ENCODE results near the gene GNMT. TPM values are rescaled to one million over a fixed set of nuclear protein-coding genes. Genes with fewer than 3 reads are reported as not detected.

GNMT gene
- polyA plus RNA-seq, 2 of the 4 experiments (the other 2 are of a cell fraction): 0.12 to 0.23 TPM

DNA sequence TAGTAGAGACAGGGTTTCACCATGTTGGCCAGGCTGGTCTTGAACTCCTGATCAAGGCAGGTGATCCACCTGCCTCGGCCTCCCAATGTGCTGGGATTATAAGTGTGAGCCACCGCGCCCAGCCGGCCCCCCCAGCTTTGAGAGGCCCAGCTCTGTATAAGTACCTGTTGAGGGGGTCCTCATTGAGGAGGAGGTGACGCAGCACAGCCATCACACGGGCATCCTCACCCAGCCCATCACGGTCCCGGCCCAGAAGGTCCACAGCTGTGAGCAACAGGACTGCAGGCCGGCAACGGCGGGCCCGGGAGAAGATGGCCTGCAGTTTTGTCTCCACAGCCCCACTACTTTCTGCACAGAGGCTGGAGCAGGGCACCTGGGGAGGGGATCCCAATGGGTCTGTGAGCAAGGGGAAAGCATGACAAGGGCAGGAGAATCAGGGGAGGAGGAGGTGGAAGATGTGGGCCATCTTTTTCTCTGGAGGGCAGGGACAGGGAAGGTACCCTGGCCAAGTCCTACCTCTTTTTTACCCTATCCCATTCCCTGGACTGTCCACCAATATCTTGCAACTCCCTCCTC, 7.7 kb downstream of the GNMT start:
- H3K4me2 ChIP-seq: no peak overlapping the region
- ChIA-PET POLR2A (no interaction called here), CTCF (no interaction called here)
- H3K4me1 ChIP-seq: peaks cover 20% of the 10 kb centered on the region
- FAIRE-seq (no peak), DNase-seq (ENCODE audit: low read depth in 1 of 2, low spot score in 1 of 2) (no peak), ATAC-seq (no peak)
- TF ChIP-seq FOSL2 (IDR thresholded peaks at IDR 0.05): no peak
- TF ChIP-seq FOSL2 (CRISPR knock-in tag; IDR thresholded peaks at IDR 0.05): no peak
- no peak for TF ChIP-seq CHD2 (IDR thresholded peaks at IDR 0.05; ENCODE audit: low read length, partially characterized antibody)
- no peak for TF ChIP-seq HOXB5 (CRISPR knock-in tag; IDR thresholded peaks at IDR 0.05)
- TF ChIP-seq, protein P1, sequence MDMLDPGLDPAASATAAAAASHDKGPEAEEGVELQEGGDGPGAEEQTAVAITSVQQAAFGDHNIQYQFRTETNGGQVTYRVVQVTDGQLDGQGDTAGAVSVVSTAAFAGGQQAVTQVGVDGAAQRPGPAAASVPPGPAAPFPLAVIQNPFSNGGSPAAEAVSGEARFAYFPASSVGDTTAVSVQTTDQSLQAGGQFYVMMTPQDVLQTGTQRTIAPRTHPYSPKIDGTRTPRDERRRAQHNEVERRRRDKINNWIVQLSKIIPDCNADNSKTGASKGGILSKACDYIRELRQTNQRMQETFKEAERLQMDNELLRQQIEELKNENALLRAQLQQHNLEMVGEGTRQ (IDR thresholded peaks at IDR 0.05): no peak
- TF ChIP-seq HOXB13 (CRISPR knock-in tag; IDR thresholded peaks at IDR 0.05; ENCODE audit: low read depth): no peak
- H3K4me3 ChIP-seq: no peak overlapping the region
- 89% methylated on average over 7 of the region's 12 CpGs for WGBS (ENCODE audit: missing lambda C conversion rate)
- H3K9me3 ChIP-seq: no peaks in the 10 kb centered on the region
- no peak overlapping the region for H3K27ac ChIP-seq

DNA sequence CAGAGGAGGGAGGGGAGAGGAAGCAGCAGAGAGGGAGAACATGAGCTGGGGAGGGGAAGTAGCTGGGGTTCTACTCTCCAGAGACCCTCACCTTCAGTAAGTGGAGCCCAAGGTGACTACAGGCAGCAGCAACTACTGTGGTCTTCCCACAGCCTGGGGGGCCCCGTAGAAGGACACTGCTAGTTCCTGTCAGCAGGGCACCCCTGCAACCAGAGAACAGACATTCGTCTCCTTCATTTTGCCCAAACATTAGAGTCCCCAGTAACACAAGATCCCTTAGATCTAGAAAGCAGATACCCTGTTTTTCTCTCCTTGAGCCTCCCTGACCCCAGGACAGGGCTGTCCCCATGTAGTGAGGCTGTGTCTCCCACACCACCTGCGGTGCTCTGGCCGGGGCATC, 8.2 kb downstream of the GNMT start:
- CTCF ChIA-PET: interaction anchor here (1.2 kb wide), 1 partner anchor 175 kb away, joined by 3 read pairs; no protein-coding TSS in a partner anchor
- no peaks in the 10 kb centered on the region for H3K9me3 ChIP-seq
- ATAC-seq: no peak
- H3K27ac ChIP-seq: no peak overlapping the region
- no peak for FAIRE-seq
- no peak overlapping the region for H3K4me3 ChIP-seq
- peaks cover 20% of the 10 kb centered on the region for H3K4me1 ChIP-seq
- WGBS (ENCODE audit: missing lambda C conversion rate): 86% methylated on average over 4 of the region's 4 CpGs
- H3K4me2 ChIP-seq: no peak overlapping the region
- POLR2A ChIA-PET: no interaction called here
- DNase-seq (ENCODE audit: low read depth in 1 of 2, low spot score in 1 of 2): no peak
- TF ChIP-seq POLR2A (IDR thresholded peaks at IDR 0.05; ENCODE audit: low read length): no peak
- no peak for TF ChIP-seq HOXB5 (CRISPR knock-in tag; IDR thresholded peaks at IDR 0.05)
- no peak for TF ChIP-seq FOXS1 (CRISPR knock-in tag; IDR thresholded peaks at IDR 0.05)
- TF ChIP-seq FOSB (CRISPR knock-in tag; IDR thresholded peaks at IDR 0.05): no peak
- no peak for TF ChIP-seq ZFP36 (IDR thresholded peaks at IDR 0.05; ENCODE audit: borderline replicate concordance, partially characterized antibody)
- TF ChIP-seq KDM5A (IDR thresholded peaks at IDR 0.05): no peak
- TF ChIP-seq KDM1A (IDR thresholded peaks at IDR 0.05; ENCODE audit: low read depth): no peak
- TF ChIP-seq, protein P2, sequence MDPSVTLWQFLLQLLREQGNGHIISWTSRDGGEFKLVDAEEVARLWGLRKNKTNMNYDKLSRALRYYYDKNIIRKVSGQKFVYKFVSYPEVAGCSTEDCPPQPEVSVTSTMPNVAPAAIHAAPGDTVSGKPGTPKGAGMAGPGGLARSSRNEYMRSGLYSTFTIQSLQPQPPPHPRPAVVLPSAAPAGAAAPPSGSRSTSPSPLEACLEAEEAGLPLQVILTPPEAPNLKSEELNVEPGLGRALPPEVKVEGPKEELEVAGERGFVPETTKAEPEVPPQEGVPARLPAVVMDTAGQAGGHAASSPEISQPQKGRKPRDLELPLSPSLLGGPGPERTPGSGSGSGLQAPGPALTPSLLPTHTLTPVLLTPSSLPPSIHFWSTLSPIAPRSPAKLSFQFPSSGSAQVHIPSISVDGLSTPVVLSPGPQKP (IDR thresholded peaks at IDR 0.05; ENCODE audit: low read depth, low read length): no peak
- no peak for TF ChIP-seq NPAS2 (CRISPR knock-in tag; IDR thresholded peaks at IDR 0.05; ENCODE audit: borderline replicate concordance)
- no peak for TF ChIP-seq NR3C1 (IDR thresholded peaks at IDR 0.05)
- no peak for TF ChIP-seq SREBF2 (IDR thresholded peaks at IDR 0.05)
- no peak for TF ChIP-seq BHLHE40 (IDR thresholded peaks at IDR 0.05; ENCODE audit: low read depth, low read length)
- TF ChIP-seq SMC3 (IDR thresholded peaks at IDR 0.05): no peak
- TF ChIP-seq, protein P3, sequence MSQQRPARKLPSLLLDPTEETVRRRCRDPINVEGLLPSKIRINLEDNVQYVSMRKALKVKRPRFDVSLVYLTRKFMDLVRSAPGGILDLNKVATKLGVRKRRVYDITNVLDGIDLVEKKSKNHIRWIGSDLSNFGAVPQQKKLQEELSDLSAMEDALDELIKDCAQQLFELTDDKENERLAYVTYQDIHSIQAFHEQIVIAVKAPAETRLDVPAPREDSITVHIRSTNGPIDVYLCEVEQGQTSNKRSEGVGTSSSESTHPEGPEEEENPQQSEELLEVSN (IDR thresholded peaks at IDR 0.05; ENCODE audit: borderline replicate concordance, low read depth): no peak
- TF ChIP-seq CBX2 (IDR thresholded peaks at IDR 0.05; ENCODE audit: borderline replicate concordance, low read depth): no peak
- TF ChIP-seq, protein P4, sequence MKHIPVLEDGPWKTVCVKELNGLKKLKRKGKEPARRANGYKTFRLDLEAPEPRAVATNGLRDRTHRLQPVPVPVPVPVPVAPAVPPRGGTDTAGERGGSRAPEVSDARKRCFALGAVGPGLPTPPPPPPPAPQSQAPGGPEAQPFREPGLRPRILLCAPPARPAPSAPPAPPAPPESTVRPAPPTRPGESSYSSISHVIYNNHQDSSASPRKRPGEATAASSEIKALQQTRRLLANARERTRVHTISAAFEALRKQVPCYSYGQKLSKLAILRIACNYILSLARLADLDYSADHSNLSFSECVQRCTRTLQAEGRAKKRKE (CRISPR knock-in tag; IDR thresholded peaks at IDR 0.05; ENCODE audit: low read depth): no peak

DNA sequence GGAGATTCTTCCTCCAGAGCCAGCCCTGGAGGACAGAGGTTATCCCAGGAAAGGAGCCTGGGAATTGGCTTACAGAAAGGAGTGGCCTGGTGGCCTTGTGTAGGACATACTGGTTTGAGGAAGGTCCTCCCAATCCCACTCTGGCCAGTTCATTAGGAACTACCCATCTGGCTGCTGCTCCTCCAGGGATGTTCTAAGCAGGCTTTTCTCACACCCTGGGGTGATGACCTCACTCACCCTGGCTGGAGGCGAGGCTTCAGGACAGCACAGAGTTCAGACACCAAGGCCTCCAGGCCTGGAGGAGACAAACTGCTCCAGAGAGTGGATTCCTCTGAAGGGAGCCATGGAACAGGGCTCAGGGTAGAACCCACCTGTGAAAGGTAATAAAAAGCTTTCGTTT, 8.9 kb downstream of the GNMT start:
- DNase-seq (ENCODE audit: low read depth in 1 of 2, low spot score in 1 of 2): no peak
- no peak for ATAC-seq
- no peak overlapping the region for H3K4me3 ChIP-seq
- H3K4me2 ChIP-seq: no peak overlapping the region
- no peaks in the 10 kb centered on the region for H3K9me3 ChIP-seq
- 83% methylated on average over 2 of the region's 2 CpGs for WGBS (ENCODE audit: missing lambda C conversion rate)
- H3K4me1 ChIP-seq: peaks cover 20% of the 10 kb centered on the region
- ChIA-PET CTCF (interaction anchor here (0.7 to 1.5 kb wide), 3 partner anchors 10 to 174 kb away, joined by 3 to 4 read pairs (median 3); partner anchors contain the start of genes CNPY3 and PEX6), POLR2A (no interaction called here)
- no peak overlapping the region for H3K27ac ChIP-seq
- FAIRE-seq: no peak
- no peak for TF ChIP-seq JUN (IDR thresholded peaks at IDR 0.05)
- TF ChIP-seq ZNF302 (CRISPR knock-in tag; IDR thresholded peaks at IDR 0.05): no peak
- no peak for TF ChIP-seq MAZ (IDR thresholded peaks at IDR 0.05; ENCODE audit: borderline replicate concordance, low read depth, low read length)
- no peak for TF ChIP-seq ZSCAN20 (CRISPR knock-in tag; IDR thresholded peaks at IDR 0.05)
- no peak for TF ChIP-seq MYC (IDR thresholded peaks at IDR 0.05; ENCODE audit: borderline replicate concordance, low read length)
- TF ChIP-seq CHD4 (IDR thresholded peaks at IDR 0.05; ENCODE audit: borderline replicate concordance): no peak
- no peak for TF ChIP-seq HEYL (CRISPR knock-in tag; IDR thresholded peaks at IDR 0.05)
- TF ChIP-seq GATA3 (IDR thresholded peaks at IDR 0.05; ENCODE audit: borderline replicate concordance): no peak
- no peak for TF ChIP-seq RAD21 (conservative IDR thresholded peaks at IDR 0.05 in 1 of 2, IDR thresholded peaks at IDR 0.05 in 1 of 2)
- TF ChIP-seq ZC3H11A (IDR thresholded peaks at IDR 0.05): no peak
- no peak for TF ChIP-seq NPAS2 (CRISPR knock-in tag; IDR thresholded peaks at IDR 0.05; ENCODE audit: borderline replicate concordance)
- TF ChIP-seq, protein P5, sequence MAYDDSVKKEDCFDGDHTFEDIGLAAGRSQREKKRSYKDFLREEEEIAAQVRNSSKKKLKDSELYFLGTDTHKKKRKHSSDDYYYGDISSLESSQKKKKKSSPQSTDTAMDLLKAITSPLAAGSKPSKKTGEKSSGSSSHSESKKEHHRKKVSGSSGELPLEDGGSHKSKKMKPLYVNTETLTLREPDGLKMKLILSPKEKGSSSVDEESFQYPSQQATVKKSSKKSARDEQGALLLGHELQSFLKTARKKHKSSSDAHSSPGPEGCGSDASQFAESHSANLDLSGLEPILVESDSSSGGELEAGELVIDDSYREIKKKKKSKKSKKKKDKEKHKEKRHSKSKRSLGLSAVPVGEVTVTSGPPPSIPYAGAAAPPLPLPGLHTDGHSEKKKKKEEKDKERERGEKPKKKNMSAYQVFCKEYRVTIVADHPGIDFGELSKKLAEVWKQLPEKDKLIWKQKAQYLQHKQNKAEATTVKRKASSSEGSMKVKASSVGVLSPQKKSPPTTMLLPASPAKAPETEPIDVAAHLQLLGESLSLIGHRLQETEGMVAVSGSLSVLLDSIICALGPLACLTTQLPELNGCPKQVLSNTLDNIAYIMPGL (CRISPR knock-in tag; IDR thresholded peaks at IDR 0.05; ENCODE audit: borderline replicate concordance): no peak
- TF ChIP-seq HOXB13 (CRISPR knock-in tag; IDR thresholded peaks at IDR 0.05; ENCODE audit: low read depth): no peak

Measured in A549 (cell line).